ENCODE results near the gene CEP19. TPM values are rescaled to one million over a fixed set of nuclear protein-coding genes. Genes with fewer than 3 reads are reported as not detected.
"Not testable (repeated sequence)": the region's sequence is repeated elsewhere in the genome, so short reads cannot be mapped to it uniquely, and the experiment has no call there.

Gene CEP19
- total RNA-seq = 2.3 and 3.1 TPM in 2 replicates

GRCh38 chr3:196711838-196712513 is at the start of gene CEP19, which contains the start of gene PIGX:
Gene CEP19, minus strand, starts transcription at chr3:196712250. Its CDS starts 3,593 bp downstream, at chr3:196708657.
Gene PIGX, plus strand, starts transcription at chr3:196712377.
- DNase-seq (ENCODE audit: extremely low read depth, low read depth, low spot score) = no peak

GRCh38 chr3:196757876-196758739 is 46.1 kb upstream of the CEP19 start:
- DNase-seq (ENCODE audit: extremely low read depth, low read depth, low spot score) = no peak

- DNase-seq (ENCODE audit: extremely low read depth, low read depth, low spot score) = no peak
Observed at GRCh38 chr3:196756732-196757131, 44.7 kb upstream of the CEP19 start.

- DNase-seq (ENCODE audit: extremely low read depth, low read depth, low spot score) = no peak
Observed at GRCh38 chr3:196754091-196754981, 42.3 kb upstream of the CEP19 start.

GRCh38 chr3:196753201-196753600 is 41.2 kb upstream of the CEP19 start:
- no peak for DNase-seq (ENCODE audit: extremely low read depth, low read depth, low spot score)

GRCh38 chr3:196749125-196749524 is 37.1 kb upstream of the CEP19 start:
- DNase-seq (ENCODE audit: extremely low read depth, low read depth, low spot score) = no peak

- not testable (repeated sequence) for DNase-seq (ENCODE audit: extremely low read depth, low read depth, low spot score)
Observed at GRCh38 chr3:196743569-196743968, 31.5 kb upstream of the CEP19 start.

- no peak for DNase-seq (ENCODE audit: extremely low read depth, low read depth, low spot score)
Observed at GRCh38 chr3:196741249-196741889, 29.3 kb upstream of the CEP19 start.

- DNase-seq (ENCODE audit: extremely low read depth, low read depth, low spot score) = peak; percentile 23
Observed at GRCh38 chr3:196740481-196741248, 28.6 kb upstream of the CEP19 start.

GRCh38 chr3:196739671-196740480 is 27.8 kb upstream of the CEP19 start, which contains the start of gene PAK2:
Gene PAK2, plus strand, starts transcription at chr3:196739857. Its CDS starts 42,790 bp downstream, at chr3:196782647.
- DNase-seq (ENCODE audit: extremely low read depth, low read depth, low spot score) = no peak

- no peak for DNase-seq (ENCODE audit: extremely low read depth, low read depth, low spot score)
Observed at GRCh38 chr3:196737655-196738054, 25.6 kb upstream of the CEP19 start.

GRCh38 chr3:196736670-196737374 is 24.8 kb upstream of the CEP19 start:
- no peak for DNase-seq (ENCODE audit: extremely low read depth, low read depth, low spot score)

- DNase-seq (ENCODE audit: extremely low read depth, low read depth, low spot score) = no peak
Observed at GRCh38 chr3:196735751-196736150, 23.7 kb upstream of the CEP19 start.

GRCh38 chr3:196726788-196727675 is 15.0 kb upstream of the CEP19 start:
- DNase-seq (ENCODE audit: extremely low read depth, low read depth, low spot score) = no peak

GRCh38 chr3:196721097-196721496 is 9.0 kb upstream of the CEP19 start:
- DNase-seq (ENCODE audit: extremely low read depth, low read depth, low spot score) = no peak

GRCh38 chr3:196717162-196717561 is 5.1 kb upstream of the CEP19 start:
- not testable (repeated sequence) for DNase-seq (ENCODE audit: extremely low read depth, low read depth, low spot score)
